ENCODE measurements around the gene KRT37. TPM values are rescaled to one million over a fixed set of nuclear protein-coding genes. Genes with fewer than 3 reads are reported as not detected.
"Not testable (repeated sequence)": the region's sequence is repeated elsewhere in the genome, so short reads cannot be mapped to it uniquely, and the experiment has no call there.

Gene KRT37
- total RNA-seq, 2 donors from 2014 or later: not detected

- no peak for TF ChIP-seq CTCF (conservative IDR thresholded peaks at IDR 0.05)
- H3K36me3 Mint-ChIP-seq (ENCODE audit: low read depth): no peaks in the 10 kb centered on the region
- Histone ChIP-seq H3K4me3 (ENCODE audit: low read length) (no peak overlapping the region), H3K36me3 (ENCODE audit: control insufficient read depth, insufficient read depth, low read length) (no peaks in the 10 kb centered on the region), H3K4me1 (ENCODE audit: control insufficient read depth, insufficient read depth, low read length) (no peaks in the 10 kb centered on the region), H3K27ac (ENCODE audit: low read depth, low read length) (no peak overlapping the region), H3K9ac (ENCODE audit: extremely low read depth, low read length, poor library complexity, severe bottlenecking) (no peak overlapping the region), H3K27me3 (ENCODE audit: control insufficient read depth, insufficient read depth, low read length, poor library complexity, severe bottlenecking) (no peaks in the 10 kb centered on the region), H3K9me3 (ENCODE audit: control insufficient read depth, low read length) (no peaks in the 10 kb centered on the region)
- DNase-seq: no peak
- H3K4me3 Mint-ChIP-seq: no peak overlapping the region
- 88 to 91% methylated on average over 7 of the region's 7 CpGs for WGBS, 2 experiments (ENCODE audit: insufficient coverage in 1 of 2, insufficient read length in 1 of 2)
- no peaks in the 10 kb centered on the region for H3K4me1 Mint-ChIP-seq
- H3K9me3 Mint-ChIP-seq: no peaks in the 10 kb centered on the region
- no peaks in the 10 kb centered on the region for H3K27me3 Mint-ChIP-seq (ENCODE audit: insufficient read depth)
- H3K27ac Mint-ChIP-seq: no peak overlapping the region
Measured at GRCh38 chr17:41429667-41430066, 5.3 kb upstream of the KRT37 start.

DNA sequence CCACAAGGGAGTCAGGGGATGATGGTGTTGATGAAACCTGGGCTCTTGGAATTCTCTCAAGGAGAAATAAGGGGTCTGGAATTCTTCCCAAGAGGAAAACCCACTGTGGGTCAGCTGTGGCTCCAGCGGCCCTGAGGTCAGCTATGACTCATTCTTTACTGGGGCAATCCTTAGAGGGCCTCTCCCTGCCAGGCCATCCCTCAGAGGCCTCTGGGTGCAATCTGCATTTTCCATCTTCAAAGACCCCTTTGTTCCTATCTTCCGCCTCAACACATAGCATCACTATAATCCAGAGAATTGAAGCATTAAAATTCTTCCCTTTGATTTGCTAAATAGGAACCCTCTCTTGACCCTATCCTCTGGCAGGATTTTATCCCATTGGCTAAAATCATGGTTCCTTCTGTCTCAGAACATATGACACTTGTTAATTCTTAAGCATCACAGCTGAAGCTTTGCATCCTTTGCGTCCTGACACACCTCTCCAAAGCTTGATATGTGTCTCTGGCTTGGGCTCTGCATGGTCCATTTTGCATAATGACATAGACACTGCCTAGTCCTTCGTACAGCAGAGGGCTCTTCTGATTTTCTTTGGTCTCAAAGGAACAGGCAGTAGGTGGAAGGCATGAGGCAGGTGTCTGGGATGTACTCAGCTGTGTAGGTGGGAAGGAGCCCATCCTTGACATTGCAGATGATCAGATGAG lies 4.4 kb upstream of the KRT37 start:
- H3K27ac ChIP-seq (ENCODE audit: low read depth, low read length): no peak overlapping the region
- 70 to 77% methylated on average over 3 to 4 of the region's 4 CpGs for WGBS, 2 experiments (ENCODE audit: insufficient coverage in 1 of 2, insufficient read length in 1 of 2)
- H3K9ac ChIP-seq (ENCODE audit: extremely low read depth, low read length, poor library complexity, severe bottlenecking): no peak overlapping the region
- Mint-ChIP-seq H3K9me3 (no peaks in the 10 kb centered on the region), H3K4me3 (no peak overlapping the region), H3K36me3 (ENCODE audit: low read depth) (no peaks in the 10 kb centered on the region), H3K27me3 (ENCODE audit: insufficient read depth) (peaks cover 2% of the 10 kb centered on the region), H3K27ac (no peak overlapping the region), H3K4me1 (no peaks in the 10 kb centered on the region)
- no peaks in the 10 kb centered on the region for H3K4me1 ChIP-seq (ENCODE audit: control insufficient read depth, insufficient read depth, low read length)
- H3K27me3 ChIP-seq (ENCODE audit: control insufficient read depth, insufficient read depth, low read length, poor library complexity, severe bottlenecking): no peaks in the 10 kb centered on the region
- H3K4me3 ChIP-seq (ENCODE audit: low read length): no peak overlapping the region
- no peaks in the 10 kb centered on the region for H3K9me3 ChIP-seq (ENCODE audit: control insufficient read depth, low read length)
- no peak for DNase-seq
- H3K36me3 ChIP-seq (ENCODE audit: control insufficient read depth, insufficient read depth, low read length): no peaks in the 10 kb centered on the region
- no peak for TF ChIP-seq CTCF (conservative IDR thresholded peaks at IDR 0.05)

DNA sequence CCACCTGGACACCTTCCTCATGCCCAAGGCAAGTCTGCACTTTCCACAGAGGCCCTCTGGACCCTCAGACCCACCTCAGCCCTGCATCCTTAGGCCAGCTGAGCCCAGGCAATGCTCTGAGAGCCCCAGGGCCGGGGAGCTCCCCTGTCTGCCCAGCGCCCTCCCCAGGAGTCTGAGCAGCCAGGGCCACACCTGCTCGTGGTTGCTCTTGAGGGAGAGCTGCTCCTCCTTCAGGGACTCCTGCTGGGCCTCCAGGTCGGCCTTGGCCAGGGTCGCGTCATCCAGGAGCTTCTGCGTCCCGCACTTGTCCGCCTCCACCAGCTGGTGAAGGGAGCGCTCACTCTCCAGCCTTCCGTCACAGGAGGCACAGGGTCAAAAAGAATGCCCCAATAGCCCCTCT lies 1.8 kb downstream of the KRT37 start:
- DNase-seq; H3K27ac Mint-ChIP-seq; H3K4me1 ChIP-seq (ENCODE audit: control insufficient read depth, insufficient read depth, low read length); H3K4me3 ChIP-seq (ENCODE audit: low read length); H3K27ac ChIP-seq (ENCODE audit: low read depth, low read length); H3K9ac ChIP-seq (ENCODE audit: extremely low read depth, low read length, poor library complexity, severe bottlenecking); H3K9me3 Mint-ChIP-seq; H3K36me3 Mint-ChIP-seq (ENCODE audit: low read depth); H3K27me3 ChIP-seq (ENCODE audit: control insufficient read depth, insufficient read depth, low read length, poor library complexity, severe bottlenecking); H3K4me3 Mint-ChIP-seq; H3K9me3 ChIP-seq (ENCODE audit: control insufficient read depth, low read length); H3K27me3 Mint-ChIP-seq (ENCODE audit: insufficient read depth); H3K36me3 ChIP-seq (ENCODE audit: control insufficient read depth, insufficient read depth, low read length); H3K4me1 Mint-ChIP-seq: not testable (repeated sequence)
- 80 to 86% methylated on average over 1 to 11 of the region's 11 CpGs for WGBS, 2 experiments (ENCODE audit: insufficient coverage in 1 of 2, insufficient read length in 1 of 2)

DNA sequence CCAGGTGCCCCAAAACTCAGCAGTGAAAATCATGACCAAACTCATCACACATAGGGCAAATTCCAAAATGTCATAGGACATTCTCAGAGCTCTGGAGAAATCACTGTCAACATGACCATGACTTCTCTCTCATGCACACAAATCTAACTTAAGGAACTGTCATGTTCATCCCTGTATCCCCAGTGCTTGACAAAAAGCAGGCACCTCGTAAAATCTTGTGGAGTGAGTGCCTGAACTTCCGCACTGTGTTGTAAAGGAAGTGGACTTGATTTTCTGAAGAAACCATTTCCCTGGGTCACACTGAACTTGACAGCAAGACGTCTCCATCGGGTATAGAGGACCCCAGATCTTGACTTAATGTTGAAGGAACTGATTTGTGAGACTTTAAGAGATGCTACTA lies 2.8 kb downstream of the KRT37 start:
- no peaks in the 10 kb centered on the region for H3K4me1 Mint-ChIP-seq
- H3K27me3 Mint-ChIP-seq (ENCODE audit: insufficient read depth): peaks cover 6% of the 10 kb centered on the region
- 91 to 100% methylated on average over 4 of the region's 4 CpGs for whole genome bisulfite sequencing, 2 experiments (ENCODE audit: insufficient coverage in 1 of 2, insufficient read length in 1 of 2)
- H3K36me3 ChIP-seq (ENCODE audit: control insufficient read depth, insufficient read depth, low read length): no peaks in the 10 kb centered on the region
- no peaks in the 10 kb centered on the region for H3K4me1 ChIP-seq (ENCODE audit: control insufficient read depth, insufficient read depth, low read length)
- H3K9me3 Mint-ChIP-seq: no peaks in the 10 kb centered on the region
- TF ChIP-seq CTCF (conservative IDR thresholded peaks at IDR 0.05): no peak
- no peak for DNase-seq
- peaks cover 8% of the 10 kb centered on the region for H3K27me3 ChIP-seq (ENCODE audit: control insufficient read depth, insufficient read depth, low read length, poor library complexity, severe bottlenecking)
- H3K4me3 ChIP-seq (ENCODE audit: low read length): no peak overlapping the region
- H3K4me3 Mint-ChIP-seq: no peak overlapping the region
- no peak overlapping the region for H3K27ac ChIP-seq (ENCODE audit: low read depth, low read length)
- H3K27ac Mint-ChIP-seq: no peak overlapping the region
- no peaks in the 10 kb centered on the region for H3K36me3 Mint-ChIP-seq (ENCODE audit: low read depth)
- H3K9me3 ChIP-seq (ENCODE audit: control insufficient read depth, low read length): no peaks in the 10 kb centered on the region
- H3K9ac ChIP-seq (ENCODE audit: extremely low read depth, low read length, poor library complexity, severe bottlenecking): no peak overlapping the region

All from endodermal cell (in vitro differentiated cells).